Activated naive CD4-positive, alpha-beta T cell treated with anti-CD3 and anti-CD28 coated beads for 36 hours (primary cell): ENCODE results near the gene TTC23. TPM values are rescaled to one million over a fixed set of nuclear protein-coding genes. Genes with fewer than 3 reads are reported as not detected.
"Not testable (repeated sequence)": the region's sequence is repeated elsewhere in the genome, so short reads cannot be mapped to it uniquely, and the experiment has no call there.

Source experiments
- CTCF ChIA-PET: fragments of 350-600 bp; sonication (Branson Sonifier 250); formaldehyde crosslinking; loops from one replicate; lab custom pipeline; 2021; ENCODE audit warnings: antibody characterized with exemption; lab: Charles Lee
- DNase-seq: peaks from one replicate; pipeline ENCODE4 v3.0.0-alpha.2; 2020
- H3K27ac Mint-ChIP-seq: one replicate; pipeline ENCODE4 v1.8.0; 2021; ENCODE audit warnings: mild to moderate bottlenecking, mixed read lengths
- H3K27me3 Mint-ChIP-seq: one replicate; pipeline ENCODE4 v1.8.0; 2021; ENCODE audit warnings: low read depth, mixed read lengths
- H3K36me3 Mint-ChIP-seq: one replicate; pipeline ENCODE4 v1.8.0; 2021; ENCODE audit warnings: low read depth, mixed read lengths
- H3K4me1 Mint-ChIP-seq: one replicate; pipeline ENCODE4 v1.8.0; 2021; ENCODE audit warnings: low read depth, mixed read lengths
- H3K4me3 Mint-ChIP-seq: one replicate; pipeline ENCODE4 v1.8.0; 2021; ENCODE audit warnings: mild to moderate bottlenecking, moderate library complexity, mixed read lengths
- H3K9me3 Mint-ChIP-seq: one replicate; pipeline ENCODE4 v1.8.0; 2021; ENCODE audit warnings: mixed read lengths
- intact Hi-C: fragments of 100-400 bp; cut with micrococcal nuclease; formaldehyde crosslinking; loops from one replicate; pipeline ENCODE4 v1.15.1; 2023
- total RNA-seq, 2 experiments: library from RNA; stranded (reverse); gene quantifications; one replicate each; pipeline ENCODE4 v1.2.3, GENCODE V29; 2021

The TTC23 gene
- total RNA-seq, 2 experiments from 2014 or later: 4.6 to 5.5 TPM

DNA sequence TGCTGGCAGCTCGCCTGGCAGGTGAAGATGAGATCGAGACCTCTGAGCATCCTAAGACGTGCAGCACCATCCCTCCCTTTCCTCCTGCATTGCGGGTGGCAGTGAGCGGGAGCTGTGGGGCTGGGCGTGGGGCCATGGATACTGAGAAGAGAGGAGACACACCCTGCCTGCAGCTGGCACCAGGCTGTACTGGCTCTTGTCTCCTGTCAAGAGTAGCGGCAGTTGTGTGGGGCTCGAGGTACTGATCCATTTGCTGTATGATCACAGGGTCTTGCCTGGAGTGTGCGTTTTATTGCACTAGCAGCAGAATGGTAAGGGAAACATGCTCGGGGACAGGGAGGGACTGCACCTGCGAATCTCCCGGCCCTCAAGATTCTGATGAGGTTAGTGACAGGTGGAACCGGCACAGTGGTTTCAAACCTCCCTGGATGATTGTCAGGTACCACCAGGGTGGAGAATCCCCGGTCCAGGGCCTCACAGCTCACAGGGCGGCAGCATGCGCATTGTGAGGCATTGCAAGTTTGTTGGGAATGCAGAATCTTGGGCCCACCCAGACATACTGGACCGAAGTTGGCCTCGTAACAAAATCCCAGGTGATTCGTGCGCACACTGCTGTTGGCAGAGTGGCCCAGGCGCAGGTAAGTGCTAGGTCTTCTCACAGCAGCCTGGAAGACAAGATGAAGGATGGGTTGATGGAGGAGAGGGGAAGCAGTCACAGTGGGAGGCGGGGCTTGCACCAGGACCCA lies 130.4 kb downstream of the TTC23 start:
- CTCF ChIA-PET: no interaction called here
- H3K9me3 Mint-ChIP-seq: no peaks in the 10 kb centered on the region
- intact Hi-C loops: no loop called here
- no peak overlapping the region for H3K27ac Mint-ChIP-seq
- no peak overlapping the region for H3K4me3 Mint-ChIP-seq
- DNase-seq: no peak
- H3K36me3 Mint-ChIP-seq: no peaks in the 10 kb centered on the region
- no peaks in the 10 kb centered on the region for H3K4me1 Mint-ChIP-seq
- no peaks in the 10 kb centered on the region for H3K27me3 Mint-ChIP-seq

DNA sequence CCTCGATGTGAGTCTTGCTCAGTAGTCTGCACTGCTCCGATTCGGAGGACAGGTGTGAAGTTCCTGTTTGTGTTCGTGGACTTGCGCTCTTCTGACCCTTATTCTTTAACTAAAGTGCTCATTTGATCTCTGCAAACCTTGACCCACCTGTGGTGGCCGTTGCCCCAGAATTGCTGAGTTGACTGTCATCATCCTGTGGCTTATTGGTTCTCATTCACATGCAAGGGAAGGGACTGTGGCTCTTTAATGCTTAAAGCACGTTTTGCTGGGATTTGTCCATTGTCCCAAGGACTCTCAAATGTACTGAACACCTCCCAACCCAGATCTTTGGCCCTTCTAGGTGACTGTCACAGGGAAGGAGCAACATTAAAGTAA lies 131.1 kb downstream of the TTC23 start:
- no peak overlapping the region for H3K27ac Mint-ChIP-seq
- intact Hi-C loops: no loop called here
- no peaks in the 10 kb centered on the region for H3K4me1 Mint-ChIP-seq
- H3K9me3 Mint-ChIP-seq: no peaks in the 10 kb centered on the region
- H3K4me3 Mint-ChIP-seq: no peak overlapping the region
- no peak for DNase-seq
- CTCF ChIA-PET: no interaction called here
- H3K36me3 Mint-ChIP-seq: no peaks in the 10 kb centered on the region
- no peaks in the 10 kb centered on the region for H3K27me3 Mint-ChIP-seq

DNA sequence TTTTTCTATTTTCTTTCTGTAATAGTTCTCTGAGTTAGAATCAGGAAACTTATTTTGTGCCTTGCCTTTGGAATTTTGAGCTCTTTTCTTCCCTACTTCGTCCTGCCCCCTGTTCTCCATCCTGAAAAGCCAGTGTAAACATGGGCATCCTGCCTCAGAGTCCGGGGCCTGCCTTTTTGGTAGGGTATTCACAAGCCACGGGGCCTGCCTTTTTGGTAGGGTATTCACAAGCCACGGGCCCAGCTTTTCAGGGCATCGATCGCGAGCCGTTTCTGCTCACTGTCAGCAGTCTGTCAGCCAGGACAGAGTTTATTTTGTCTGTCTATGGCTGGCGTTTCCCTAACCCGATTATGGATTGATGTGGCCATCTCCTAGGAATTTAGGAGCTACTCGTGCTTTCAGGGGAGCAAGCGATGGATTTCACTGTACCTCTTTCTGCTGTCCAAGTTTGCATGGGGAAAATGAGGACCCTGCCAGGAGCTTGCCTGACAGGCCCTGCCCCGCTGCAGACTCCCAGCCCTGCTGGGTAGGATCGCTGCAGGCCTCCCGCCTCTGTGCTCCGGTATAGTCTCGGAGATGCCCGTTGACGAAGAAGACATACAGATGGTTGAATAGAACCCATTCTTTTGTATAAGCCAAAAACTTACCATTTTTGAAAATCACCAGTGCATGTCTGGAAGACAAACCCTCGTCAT lies 131.7 kb downstream of the TTC23 start:
- H3K36me3 Mint-ChIP-seq: no peaks in the 10 kb centered on the region
- intact Hi-C loops: no loop called here
- no peak overlapping the region for H3K27ac Mint-ChIP-seq
- CTCF ChIA-PET: interaction anchor here (0.7 kb wide), 1 partner anchor 17 kb away, joined by 3 read pairs; no protein-coding TSS in a partner anchor
- no peaks in the 10 kb centered on the region for H3K9me3 Mint-ChIP-seq
- no peak overlapping the region for H3K4me3 Mint-ChIP-seq
- no peaks in the 10 kb centered on the region for H3K27me3 Mint-ChIP-seq
- DNase-seq: no peak
- H3K4me1 Mint-ChIP-seq: no peaks in the 10 kb centered on the region

DNA sequence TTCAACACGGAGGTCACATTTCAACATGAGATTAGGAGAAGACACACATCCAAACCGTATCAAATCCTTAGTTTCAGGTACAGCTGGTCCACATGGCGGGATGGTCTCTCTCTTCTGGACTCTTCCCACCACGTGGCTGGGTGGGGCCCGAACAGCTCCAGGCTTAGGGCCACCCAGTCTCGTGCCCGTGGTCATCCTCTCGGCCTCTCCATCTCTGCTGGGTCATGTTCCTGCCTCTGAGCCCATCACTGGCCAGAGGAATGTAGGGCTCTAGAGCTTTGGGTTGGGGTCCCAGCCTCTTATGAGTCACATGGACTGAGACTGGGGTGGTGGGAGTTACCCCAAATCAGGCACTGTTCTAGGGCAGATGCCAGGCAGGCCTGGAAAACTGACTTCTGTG lies 132.3 kb downstream of the TTC23 start:
- intact Hi-C loops: no loop called here
- no peaks in the 10 kb centered on the region for H3K27me3 Mint-ChIP-seq
- no peak overlapping the region for H3K27ac Mint-ChIP-seq
- no peaks in the 10 kb centered on the region for H3K9me3 Mint-ChIP-seq
- CTCF ChIA-PET: interaction anchor here (0.7 kb wide), 1 partner anchor 16 kb away, joined by 3 read pairs; no protein-coding TSS in a partner anchor
- no peak overlapping the region for H3K4me3 Mint-ChIP-seq
- no peaks in the 10 kb centered on the region for H3K36me3 Mint-ChIP-seq
- H3K4me1 Mint-ChIP-seq: no peaks in the 10 kb centered on the region
- DNase-seq: no peak

DNA sequence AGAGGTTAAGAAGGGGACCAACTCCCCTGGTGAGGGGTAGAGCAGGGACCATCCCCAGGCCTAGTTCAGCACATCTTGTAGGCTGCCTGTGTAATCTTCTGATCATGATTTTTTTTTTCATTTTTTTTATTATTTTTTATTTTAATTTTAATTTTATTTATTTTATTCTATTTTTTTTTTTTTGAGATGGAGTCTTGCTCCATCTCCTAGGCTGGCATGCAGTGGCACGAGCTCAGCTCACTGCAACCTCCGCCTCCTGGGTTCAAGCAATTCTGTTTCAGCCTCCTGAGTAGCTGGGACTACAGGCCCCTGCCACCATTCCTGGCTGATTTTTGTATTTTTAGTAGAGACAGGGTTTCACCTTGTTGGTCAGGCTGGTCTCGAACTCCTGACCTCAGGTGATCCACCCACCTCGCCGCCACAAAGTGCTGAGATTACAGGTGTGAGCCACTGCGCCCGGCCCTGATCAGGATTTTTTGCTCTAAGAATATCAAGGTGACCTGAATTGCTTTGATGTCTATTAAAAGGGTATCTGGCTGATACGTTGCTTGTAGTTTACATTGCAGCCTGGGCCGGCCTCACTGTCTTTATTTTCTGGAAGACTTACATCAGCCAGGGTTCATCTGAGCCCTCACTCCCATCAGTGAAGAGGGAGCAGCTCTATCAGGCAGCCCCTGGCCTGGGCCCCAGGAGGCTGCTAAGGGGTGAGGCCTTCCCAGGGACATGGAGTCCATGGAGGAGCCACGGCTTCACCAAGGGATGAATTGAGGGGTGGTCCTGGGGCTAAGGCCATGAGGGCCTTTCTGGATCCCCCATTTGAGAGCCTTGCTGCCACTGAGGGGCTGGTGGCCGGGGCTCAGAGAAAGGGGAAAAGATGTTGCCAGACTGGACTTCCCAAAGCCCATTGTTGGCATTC lies 133.8 kb downstream of the TTC23 start:
- no peak overlapping the region for H3K4me3 Mint-ChIP-seq
- CTCF ChIA-PET: no interaction called here
- DNase-seq: no peak
- H3K27ac Mint-ChIP-seq: no peak overlapping the region
- intact Hi-C loops: no loop called here
- H3K9me3 Mint-ChIP-seq: no peaks in the 10 kb centered on the region
- H3K27me3 Mint-ChIP-seq: no peaks in the 10 kb centered on the region
- H3K4me1 Mint-ChIP-seq: peaks cover 3% of the 10 kb centered on the region
- H3K36me3 Mint-ChIP-seq: no peaks in the 10 kb centered on the region

DNA sequence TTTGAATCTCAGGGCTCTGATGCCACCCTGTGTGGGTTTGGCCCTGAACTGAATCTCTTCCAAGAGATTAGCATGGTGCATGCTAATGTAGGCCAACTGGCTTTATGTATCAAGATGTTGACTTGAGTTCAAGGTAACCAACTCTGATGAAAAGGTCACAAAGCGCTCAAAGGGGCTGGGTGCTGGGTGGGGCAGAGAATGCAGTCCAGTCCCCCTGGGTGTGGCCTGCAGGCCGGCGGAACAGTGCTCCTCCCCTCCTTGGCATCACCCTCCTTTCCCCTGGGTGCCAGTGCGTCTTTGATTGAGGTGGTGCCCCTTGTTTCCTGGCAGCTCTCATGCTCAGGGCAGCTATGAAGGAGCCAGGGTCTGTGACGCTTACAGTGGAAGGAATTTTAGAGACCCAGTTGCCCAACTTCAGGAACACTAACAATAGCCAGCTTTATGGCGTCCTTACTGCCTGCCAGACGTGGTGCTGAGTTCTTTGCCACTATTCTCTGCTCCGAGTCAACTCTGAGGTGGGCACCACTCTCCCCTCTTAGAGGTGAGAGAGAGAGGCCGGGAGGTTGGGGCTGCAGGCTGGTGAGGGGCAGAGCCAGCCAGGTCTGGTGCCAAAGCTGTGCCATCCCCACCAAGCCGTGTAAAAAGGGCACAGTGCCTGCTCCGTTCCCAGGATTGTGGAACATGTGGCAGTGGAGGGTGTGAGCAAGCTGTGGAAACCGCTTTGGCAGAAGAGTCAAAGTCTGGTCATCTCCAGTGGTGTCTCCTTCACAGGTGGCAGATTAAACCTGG lies 134.7 kb downstream of the TTC23 start:
- no peaks in the 10 kb centered on the region for H3K36me3 Mint-ChIP-seq
- no peak overlapping the region for H3K4me3 Mint-ChIP-seq
- H3K27me3 Mint-ChIP-seq: no peaks in the 10 kb centered on the region
- H3K27ac Mint-ChIP-seq: no peak overlapping the region
- H3K9me3 Mint-ChIP-seq: no peaks in the 10 kb centered on the region
- intact Hi-C loops: no loop called here
- CTCF ChIA-PET: no interaction called here
- peaks cover 4% of the 10 kb centered on the region for H3K4me1 Mint-ChIP-seq
- no peak for DNase-seq

DNA sequence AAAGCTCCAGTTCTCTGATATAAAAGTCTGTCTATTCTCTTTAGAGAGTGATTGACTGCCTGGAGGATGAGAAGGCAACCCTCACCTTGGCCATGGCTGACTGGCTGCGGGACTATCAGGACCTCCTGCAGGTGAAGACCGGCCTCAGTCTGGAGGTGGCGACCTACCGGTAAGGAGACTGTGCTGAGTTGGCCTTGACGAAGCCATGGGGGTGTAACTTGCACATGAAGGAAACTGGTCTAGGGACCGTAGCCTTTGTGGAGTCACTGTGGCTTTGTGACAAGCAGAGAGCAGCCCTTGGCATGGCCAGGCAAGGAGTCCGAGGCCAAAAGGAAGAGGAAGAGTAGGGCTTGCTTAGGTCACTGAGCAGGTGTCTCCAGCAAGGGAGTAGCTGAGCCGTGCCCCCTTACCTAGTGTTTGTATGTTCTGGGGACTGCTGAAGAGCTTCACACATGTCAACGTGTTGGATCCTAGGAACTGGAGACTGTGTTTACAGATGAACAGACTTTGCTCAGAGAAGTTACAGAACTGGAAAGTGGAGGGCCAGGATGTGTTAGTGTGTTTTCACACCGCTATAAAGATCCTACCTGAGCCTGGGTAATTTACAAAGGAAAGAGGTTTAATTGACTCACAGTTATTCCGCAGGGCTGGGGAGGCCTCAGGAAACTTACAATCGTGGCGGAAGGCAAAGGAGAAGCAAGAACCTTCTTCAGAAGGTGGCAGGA lies 135.7 kb downstream of the TTC23 start:
- DNase-seq: no peak
- Mint-ChIP-seq H3K9me3 (no peaks in the 10 kb centered on the region), H3K27me3 (no peaks in the 10 kb centered on the region), H3K36me3 (no peaks in the 10 kb centered on the region), H3K4me3 (no peak overlapping the region), H3K4me1 (peaks cover 4% of the 10 kb centered on the region), H3K27ac (no peak overlapping the region)
- CTCF ChIA-PET: interaction anchor here (0.6 kb wide), 1 partner anchor 640 kb away, joined by 3 read pairs; no protein-coding TSS in a partner anchor
- intact Hi-C loops: no loop called here

DNA sequence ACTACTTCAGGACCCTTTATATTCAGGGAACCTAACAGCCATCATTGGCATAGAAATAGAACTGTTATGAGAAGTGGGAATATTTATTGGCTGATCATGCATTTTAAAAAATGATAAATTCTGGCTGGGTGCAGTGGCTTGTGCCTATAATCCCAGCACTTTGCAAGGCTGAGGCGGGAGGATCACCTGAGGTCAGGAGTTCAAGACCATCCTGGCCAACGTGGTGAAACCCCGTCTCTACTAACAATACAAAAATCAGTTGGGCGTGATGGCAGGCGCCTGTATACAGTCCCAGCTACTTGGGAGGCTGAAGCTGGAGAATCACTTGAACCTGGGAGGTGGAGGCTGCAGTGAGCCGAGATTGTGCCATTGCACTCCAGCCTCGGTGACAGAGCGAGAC lies 137.7 kb downstream of the TTC23 start:
- DNase-seq, H3K4me3 Mint-ChIP-seq, H3K27ac Mint-ChIP-seq, intact Hi-C loops, H3K4me1 Mint-ChIP-seq, H3K36me3 Mint-ChIP-seq, H3K9me3 Mint-ChIP-seq: not testable (repeated sequence)
- H3K27me3 Mint-ChIP-seq: peaks cover 11% of the 10 kb centered on the region
- CTCF ChIA-PET: interaction anchor here (0.7 kb wide), 1 partner anchor 286 kb away, joined by 3 read pairs; no protein-coding TSS in a partner anchor

DNA sequence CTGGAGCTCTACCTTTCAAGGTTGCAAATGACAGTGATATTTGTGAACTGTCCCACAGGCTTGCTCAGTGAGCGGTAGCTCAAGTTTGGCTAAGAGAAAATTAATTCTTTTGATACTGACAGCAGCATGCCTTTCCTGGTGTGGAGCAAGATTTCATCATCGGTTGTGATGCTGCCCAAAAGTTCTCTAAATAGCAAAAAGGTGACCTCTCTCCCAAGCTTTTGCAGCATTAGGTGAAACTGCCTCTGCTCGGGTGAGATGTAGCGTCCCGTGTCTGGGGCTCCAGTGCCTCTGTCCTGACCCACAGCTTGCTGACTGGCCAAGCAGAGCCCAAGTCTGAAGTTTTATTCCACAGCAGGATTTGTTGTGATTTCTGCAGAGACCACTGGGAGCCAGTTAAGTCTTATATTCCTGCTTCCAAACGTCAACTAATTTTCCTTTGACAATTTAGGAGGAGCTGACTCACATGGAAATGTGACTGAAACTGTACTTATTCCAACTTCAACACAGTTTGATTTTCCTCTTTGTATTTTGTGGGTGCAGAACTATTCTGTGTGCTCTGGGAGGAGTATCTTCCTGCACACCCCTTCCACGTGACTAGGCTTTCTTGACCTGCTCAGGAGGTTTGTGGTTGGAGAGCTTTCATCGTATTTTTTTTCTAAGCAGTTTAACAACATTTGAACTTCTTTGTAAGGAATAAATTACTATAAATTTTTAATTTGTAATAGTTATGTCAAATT lies 138.6 kb downstream of the TTC23 start:
- Mint-ChIP-seq H3K4me3 (no peak overlapping the region), H3K27me3 (peaks cover 17% of the 10 kb centered on the region), H3K27ac (no peak overlapping the region), H3K4me1 (peaks cover 8% of the 10 kb centered on the region), H3K9me3 (no peaks in the 10 kb centered on the region), H3K36me3 (no peaks in the 10 kb centered on the region)
- CTCF ChIA-PET: interaction anchor here (0.9 kb wide), 1 partner anchor 34 kb away, joined by 3 read pairs; no protein-coding TSS in a partner anchor
- no peak for DNase-seq
- intact Hi-C loops: no loop called here

DNA sequence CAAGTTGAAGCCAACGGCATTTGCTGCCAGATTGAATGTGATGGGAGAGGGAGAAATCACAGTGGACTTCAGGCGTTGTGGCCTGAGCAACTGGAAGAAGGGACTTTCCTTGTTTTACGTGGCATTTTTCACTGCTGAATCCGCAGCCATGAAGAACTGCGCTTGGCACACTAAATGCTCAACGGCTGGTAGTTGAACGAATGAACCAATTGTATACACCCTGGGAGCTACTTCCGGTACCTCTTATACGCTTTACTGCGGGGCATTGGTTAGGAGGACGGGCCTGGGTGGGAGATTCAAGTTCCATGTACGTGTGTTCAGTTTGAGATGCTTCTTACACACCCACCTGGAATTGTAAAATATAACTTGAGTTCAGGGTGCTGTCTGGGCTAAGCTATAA lies 139.3 kb downstream of the TTC23 start:
- intact Hi-C loops: no loop called here
- no peaks in the 10 kb centered on the region for H3K36me3 Mint-ChIP-seq
- DNase-seq: no peak
- H3K4me1 Mint-ChIP-seq: peaks cover 8% of the 10 kb centered on the region
- no peak overlapping the region for H3K4me3 Mint-ChIP-seq
- no peaks in the 10 kb centered on the region for H3K9me3 Mint-ChIP-seq
- CTCF ChIA-PET: interaction anchor here (0.9 kb wide), 1 partner anchor 33 kb away, joined by 3 read pairs; no protein-coding TSS in a partner anchor
- peaks cover 20% of the 10 kb centered on the region for H3K27me3 Mint-ChIP-seq
- H3K27ac Mint-ChIP-seq: no peak overlapping the region
